Muscle layer of duodenum (tissue), 2 donors: ENCODE results near the gene PRTG.
"Not testable (repeated sequence)": the region's sequence is repeated elsewhere in the genome, so short reads cannot be mapped to it uniquely, and the experiment has no call there.

Experiments
- H3K27ac ChIP-seq: one replicate; pipeline ENCODE4 v1.7.0; 2013; ENCODE audit warnings: mild to moderate bottlenecking, low read length
- H3K27me3 ChIP-seq: one replicate; pipeline ENCODE4 v1.7.0; 2013; ENCODE audit warnings: low read depth, mild to moderate bottlenecking, control low read depth, low read length
- H3K36me3 ChIP-seq, 2 donors: one replicate each; pipeline ENCODE4 v1.7.0; 2013; ENCODE audit warnings: low read length in 2 of 2, control low read depth in 1 of 2, mild to moderate bottlenecking in 1 of 2; ENCODE audit not compliant: insufficient read depth in 2 of 2, control insufficient read depth in 1 of 2
- H3K4me1 ChIP-seq, 2 donors: one replicate each; pipeline ENCODE4 v1.7.0; 2013; ENCODE audit warnings: low read length in 2 of 2, mild to moderate bottlenecking in 2 of 2, control low read depth in 1 of 2, moderate library complexity in 1 of 2; ENCODE audit not compliant: insufficient read depth in 2 of 2, control insufficient read depth in 1 of 2
- H3K4me3 ChIP-seq, 2 donors: one replicate each; pipeline ENCODE4 v1.7.0; 2013; ENCODE audit warnings: low read length in 2 of 2, low read depth in 1 of 2, mild to moderate bottlenecking in 1 of 2
- H3K9me3 ChIP-seq, 2 donors: one replicate each; pipeline ENCODE4 v1.7.0; 2013; ENCODE audit warnings: low read length in 2 of 2, control low read depth in 1 of 2, mild to moderate bottlenecking in 1 of 2; ENCODE audit not compliant: control insufficient read depth in 1 of 2
- donor health status: healthy.

Gene PRTG

DNA sequence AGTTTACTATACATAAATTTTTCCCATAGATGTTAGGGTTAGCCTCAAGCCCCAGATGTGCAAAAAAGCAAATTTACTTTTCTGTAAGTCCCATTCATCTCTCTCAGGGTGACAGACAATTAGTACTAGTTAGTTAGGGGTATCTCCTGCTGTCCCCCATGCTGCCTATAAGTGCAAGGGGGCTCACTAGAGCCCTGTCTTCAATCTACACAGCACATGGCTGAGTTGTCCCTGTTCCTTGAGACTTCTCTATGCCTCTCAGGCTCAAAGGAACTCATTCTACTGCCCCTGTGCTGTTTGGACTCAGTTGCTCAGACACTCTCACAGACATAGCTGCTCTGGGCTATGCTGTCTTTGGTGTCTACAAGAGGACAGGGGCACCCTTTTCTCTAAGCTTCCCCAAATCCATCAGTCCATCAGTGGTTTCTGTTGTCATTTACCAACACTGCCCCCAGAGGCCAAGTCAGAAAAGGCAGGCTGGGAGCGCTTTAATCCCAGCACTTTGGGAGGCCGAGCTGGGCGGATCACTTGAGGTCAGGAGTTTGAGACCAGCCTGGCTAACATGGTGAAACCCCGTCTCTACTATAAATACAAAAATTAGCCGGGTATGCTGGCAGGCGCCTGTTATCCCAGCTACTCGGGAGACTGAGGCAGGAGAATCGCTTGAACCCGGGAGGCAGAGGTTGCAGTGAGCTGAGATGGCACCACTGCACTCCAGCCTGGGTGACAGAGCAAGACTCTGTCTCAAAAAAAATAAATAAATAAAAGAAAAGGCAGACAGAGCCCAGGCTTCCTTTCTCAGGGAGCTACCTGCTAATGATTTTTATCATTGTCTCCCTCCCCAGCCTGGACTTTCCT is 31.4 kb upstream of the PRTG start:
- Histone ChIP-seq H3K27ac (no peak overlapping the region), H3K36me3 (no peaks in the 10 kb centered on the region), H3K4me1 (no peaks in the 10 kb centered on the region), H3K27me3 (no peaks in the 10 kb centered on the region), H3K4me3 (no peak overlapping the region), H3K9me3 (no peaks in the 10 kb centered on the region)

DNA sequence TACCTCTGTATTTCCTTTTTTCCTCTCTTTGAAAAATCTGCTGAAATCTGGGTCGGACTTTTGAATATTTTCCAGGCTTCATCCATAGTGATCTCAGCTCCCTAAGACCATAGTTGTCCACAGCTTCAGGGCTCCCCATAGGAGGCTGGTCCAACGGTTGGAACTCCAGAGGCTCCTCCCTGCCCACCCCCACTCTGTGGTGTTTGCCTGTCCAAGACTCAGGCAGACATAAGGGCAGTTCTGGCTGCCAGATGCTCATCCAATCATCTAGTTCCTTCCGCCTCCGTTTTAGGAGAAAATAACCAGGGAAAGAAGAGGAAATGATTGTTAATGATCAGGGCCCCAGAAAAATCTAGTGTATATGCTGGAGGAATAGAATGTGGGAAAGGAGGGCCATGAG is 27.9 kb upstream of the PRTG start:
- no peaks in the 10 kb centered on the region for H3K27me3 ChIP-seq
- H3K4me3 ChIP-seq = no peak overlapping the region
- no peak overlapping the region for H3K27ac ChIP-seq

DNA sequence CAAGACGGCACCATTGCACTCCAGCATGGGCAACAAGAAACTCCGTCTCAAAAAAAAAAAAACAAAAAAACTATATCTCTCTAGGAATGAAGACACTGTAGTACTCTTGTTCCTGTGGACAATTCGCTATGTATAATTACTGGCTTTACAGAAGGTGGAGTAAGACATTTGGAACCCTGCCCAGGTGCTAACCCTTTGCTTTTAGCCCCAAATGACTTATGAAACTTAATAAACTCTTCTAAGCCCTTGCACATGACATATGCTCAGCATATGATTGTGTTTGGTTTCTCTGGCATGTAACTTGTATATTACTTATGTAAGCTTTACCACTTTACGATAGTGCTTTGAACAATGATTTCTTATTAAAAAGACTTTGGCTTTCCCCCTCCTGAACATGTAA is 27.3 kb upstream of the PRTG start:
- no peaks in the 10 kb centered on the region for H3K27me3 ChIP-seq
- H3K27ac ChIP-seq = no peak overlapping the region
- H3K4me3 ChIP-seq = no peak overlapping the region
- H3K9me3 ChIP-seq = no peaks in the 10 kb centered on the region
- H3K4me1 ChIP-seq = no peaks in the 10 kb centered on the region
- no peaks in the 10 kb centered on the region for H3K36me3 ChIP-seq

More for the DNA sequence above, 27.9 kb upstream of the PRTG start:
- H3K4me1 ChIP-seq = no peaks in the 10 kb centered on the region
- no peaks in the 10 kb centered on the region for H3K9me3 ChIP-seq
- no peaks in the 10 kb centered on the region for H3K36me3 ChIP-seq

DNA sequence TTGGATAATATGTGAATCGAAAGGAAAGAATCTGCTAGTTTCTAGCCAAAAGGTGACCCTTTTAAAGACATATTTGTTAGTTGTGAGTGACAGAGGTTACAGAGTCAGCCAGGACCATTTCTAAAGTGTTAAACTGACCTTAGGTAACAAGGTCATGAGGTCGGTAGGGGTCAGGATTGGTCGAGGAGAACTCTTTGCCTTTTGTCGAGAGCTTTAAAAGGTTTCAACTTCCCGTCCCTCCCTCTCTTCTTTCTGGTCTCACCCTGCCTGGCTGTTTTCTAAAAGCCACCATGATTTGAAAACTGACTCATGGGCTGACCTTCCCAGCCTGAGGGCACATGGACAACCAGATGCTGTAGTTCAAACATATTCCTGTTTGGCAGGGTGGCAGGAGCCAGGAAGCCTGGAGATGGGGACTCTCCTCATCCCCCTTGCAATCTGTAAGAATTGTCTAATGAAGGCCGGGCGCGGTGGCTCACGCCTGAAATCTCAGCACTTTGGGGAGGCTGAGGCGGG is 25.8 kb upstream of the PRTG start:
- H3K36me3 ChIP-seq = no peaks in the 10 kb centered on the region
- H3K27ac ChIP-seq = no peak overlapping the region
- H3K4me3 ChIP-seq = no peak overlapping the region
- no peaks in the 10 kb centered on the region for H3K4me1 ChIP-seq
- H3K9me3 ChIP-seq = no peaks in the 10 kb centered on the region
- H3K27me3 ChIP-seq = no peaks in the 10 kb centered on the region

DNA sequence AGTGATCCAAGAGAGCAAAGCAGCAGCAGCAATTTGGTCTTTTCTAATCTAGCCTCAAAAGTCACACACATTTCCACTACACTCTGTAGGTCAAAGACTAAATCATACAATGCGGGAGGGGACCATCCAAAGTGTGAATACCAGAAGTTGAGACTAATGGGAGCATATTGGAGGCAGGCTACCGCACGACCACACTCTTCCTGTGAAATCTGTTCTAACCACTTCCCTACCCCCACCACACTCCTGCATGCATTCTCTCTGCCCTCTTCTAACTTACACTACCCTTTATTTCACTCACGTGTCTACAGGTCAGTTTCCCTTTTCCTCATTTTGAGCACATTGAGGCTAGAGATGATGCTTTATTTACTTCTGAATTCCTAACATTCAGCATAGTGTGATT is 23.7 kb upstream of the PRTG start:
- H3K4me3 ChIP-seq = no peak overlapping the region
- no peaks in the 10 kb centered on the region for H3K27me3 ChIP-seq
- no peak overlapping the region for H3K27ac ChIP-seq
- no peaks in the 10 kb centered on the region for H3K4me1 ChIP-seq
- no peaks in the 10 kb centered on the region for H3K9me3 ChIP-seq
- no peaks in the 10 kb centered on the region for H3K36me3 ChIP-seq

DNA sequence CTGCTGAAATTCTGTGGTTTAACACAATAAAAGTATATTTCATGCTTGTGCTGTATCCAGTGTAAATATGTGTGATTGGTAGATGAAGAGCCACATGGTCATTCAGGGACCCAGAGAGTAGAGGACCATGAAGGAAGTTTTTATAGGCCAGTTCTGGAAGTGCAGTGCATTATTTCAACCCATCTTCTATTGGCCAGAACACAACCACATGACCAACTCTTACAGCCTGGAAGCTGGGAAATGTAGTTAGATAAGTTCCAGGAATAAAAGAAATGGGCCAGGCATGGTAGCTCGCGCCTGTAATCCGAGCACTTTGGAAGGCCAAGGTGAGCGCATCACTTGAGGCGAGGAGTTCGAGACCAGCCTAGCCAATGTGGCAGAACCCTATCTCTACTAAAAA is 21.4 kb upstream of the PRTG start:
- H3K4me1 ChIP-seq = no peaks in the 10 kb centered on the region
- no peaks in the 10 kb centered on the region for H3K27me3 ChIP-seq
- no peak overlapping the region for H3K4me3 ChIP-seq
- no peak overlapping the region for H3K27ac ChIP-seq
- no peaks in the 10 kb centered on the region for H3K36me3 ChIP-seq
- no peaks in the 10 kb centered on the region for H3K9me3 ChIP-seq

DNA sequence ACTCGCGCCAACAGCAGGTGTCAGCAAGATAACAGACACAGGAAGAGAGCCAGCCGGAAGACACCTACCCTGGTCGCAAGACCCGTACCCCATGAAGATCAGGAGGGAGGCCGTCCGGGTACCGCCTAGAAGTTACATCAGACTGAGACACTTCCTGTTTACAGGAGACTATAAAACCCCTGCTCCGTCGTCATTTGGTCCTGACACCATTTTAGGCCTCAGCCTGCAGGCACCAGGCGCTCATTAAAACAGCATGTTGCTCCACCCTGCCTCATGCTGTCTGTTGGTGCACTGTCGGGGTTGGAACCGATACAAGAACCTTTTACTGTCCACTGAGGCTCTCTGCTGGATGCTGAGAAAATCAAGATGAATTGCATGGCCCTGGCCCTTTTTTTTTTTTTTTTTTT is 15.6 kb upstream of the PRTG start:
- H3K36me3 ChIP-seq = no peaks in the 10 kb centered on the region
- H3K27me3 ChIP-seq = no peaks in the 10 kb centered on the region
- no peaks in the 10 kb centered on the region for H3K4me1 ChIP-seq
- no peak overlapping the region for H3K27ac ChIP-seq
- no peaks in the 10 kb centered on the region for H3K9me3 ChIP-seq
- no peak overlapping the region for H3K4me3 ChIP-seq

DNA sequence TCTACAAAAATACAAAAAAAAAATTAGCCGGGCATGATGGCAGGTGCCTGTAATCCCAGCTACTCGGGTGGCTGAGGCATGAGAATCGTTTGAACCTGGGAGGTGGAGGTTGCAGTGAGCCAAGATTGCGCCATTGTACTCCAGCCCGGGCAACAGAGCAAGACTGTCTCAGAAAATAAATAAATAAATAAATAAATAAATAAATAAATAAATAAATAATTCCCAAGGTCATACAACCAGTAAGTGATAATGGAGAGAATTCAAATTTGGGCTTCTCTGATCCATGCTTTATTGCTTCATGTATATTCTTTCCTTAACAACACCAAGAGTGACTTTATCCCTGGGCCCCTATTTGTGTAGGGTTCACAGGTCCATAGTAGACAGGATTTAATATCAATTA is 10.5 kb upstream of the PRTG start:
- not testable (repeated sequence) for H3K4me3 ChIP-seq, H3K36me3 ChIP-seq, H3K9me3 ChIP-seq, H3K4me1 ChIP-seq, H3K27me3 ChIP-seq, H3K27ac ChIP-seq

DNA sequence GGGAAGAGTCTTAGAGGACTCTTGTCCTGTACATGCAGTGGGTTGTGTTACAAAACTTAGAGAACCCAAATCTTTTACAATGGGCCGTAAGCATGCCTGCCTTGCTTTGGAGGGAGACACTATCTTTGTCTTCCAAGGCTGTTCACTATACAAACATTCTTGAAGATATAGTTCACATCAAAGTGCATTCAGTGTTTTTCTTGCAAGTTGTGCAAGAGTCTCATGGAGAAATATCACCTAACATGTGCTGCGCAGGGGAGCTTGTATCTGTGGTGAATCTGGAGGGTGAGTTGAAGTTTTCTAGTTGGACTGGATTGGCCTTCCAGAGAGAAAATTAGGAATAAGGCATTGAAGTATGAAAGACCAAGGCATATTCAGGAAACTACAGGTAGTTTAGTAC is 7.8 kb upstream of the PRTG start:
- Histone ChIP-seq H3K4me3 (no peak overlapping the region), H3K9me3 (no peaks in the 10 kb centered on the region), H3K27me3 (no peaks in the 10 kb centered on the region), H3K27ac (no peak overlapping the region), H3K36me3 (no peaks in the 10 kb centered on the region), H3K4me1 (no peaks in the 10 kb centered on the region)

DNA sequence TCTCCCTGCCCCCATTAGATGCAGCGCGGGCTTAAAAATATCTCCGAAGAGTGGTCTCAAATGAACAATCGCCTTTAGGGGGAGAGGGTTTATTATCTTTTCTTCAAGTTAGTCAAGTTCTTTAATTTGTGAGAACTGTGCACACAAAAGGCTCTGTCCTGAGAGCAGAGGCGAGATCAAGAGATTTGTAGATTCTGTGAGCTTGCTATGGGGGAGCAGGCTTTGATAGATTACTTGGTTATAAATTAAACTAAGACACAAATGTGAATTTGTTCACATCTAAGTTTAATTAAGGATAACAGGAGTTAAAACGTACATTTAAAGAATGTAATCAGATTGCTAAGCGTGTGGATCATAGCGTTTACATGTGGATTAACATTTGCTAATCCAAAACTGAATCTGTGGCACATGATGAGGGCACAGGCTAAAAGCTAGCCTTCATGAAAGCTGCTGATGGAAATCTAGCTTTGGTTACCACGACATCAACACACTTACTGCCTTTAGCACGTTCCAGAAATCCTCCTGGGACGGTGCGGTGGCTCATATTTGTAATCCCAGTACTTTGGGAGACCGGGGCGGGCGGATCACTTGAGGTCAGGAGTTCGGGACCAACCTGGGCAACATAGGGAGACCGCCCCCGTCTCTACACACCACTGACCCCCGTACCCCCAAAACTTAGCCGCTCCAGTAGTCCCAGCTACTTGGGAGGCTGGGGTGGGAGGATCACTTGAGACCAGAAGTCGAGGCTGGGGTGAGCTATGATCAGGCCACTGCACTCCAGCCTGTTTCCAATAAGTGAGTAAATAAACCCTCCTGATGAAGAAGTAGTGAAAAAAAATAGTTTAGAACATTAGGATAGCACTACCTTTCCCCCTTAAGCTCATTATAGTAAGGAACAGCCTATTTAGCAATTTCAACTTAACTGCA is 1.0 kb upstream of the PRTG start:
- Histone ChIP-seq H3K4me3 (peak overlapping the region; percentile 57 to 96), H3K27me3 (peaks cover 6% of the 10 kb centered on the region), H3K9me3 (no peaks in the 10 kb centered on the region), H3K36me3 (no peaks in the 10 kb centered on the region), H3K4me1 (no peaks in the 10 kb centered on the region), H3K27ac (no peak overlapping the region)

DNA sequence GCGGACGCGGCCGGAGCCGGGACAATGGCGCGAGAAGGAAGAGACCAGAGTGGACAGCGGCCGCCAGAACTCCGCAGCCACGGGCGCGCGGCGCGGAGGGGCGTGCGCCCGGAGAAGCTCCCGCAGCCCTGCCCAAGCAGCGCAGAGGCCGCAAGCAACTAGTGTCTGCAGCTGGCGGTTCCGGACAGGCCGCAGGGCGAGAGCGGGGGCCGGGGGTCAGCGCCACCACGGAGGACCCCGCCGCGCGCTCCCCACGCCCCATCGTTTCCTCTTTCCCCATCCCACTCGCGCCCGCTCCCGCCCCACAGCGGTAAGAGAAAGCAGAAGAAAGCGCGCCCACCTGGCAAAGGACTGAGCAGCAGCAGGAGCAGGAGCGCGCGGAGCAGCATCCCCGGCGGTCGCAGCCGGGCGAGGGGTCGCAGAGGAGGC is 440 bp downstream of the PRTG start:
- no peaks in the 10 kb centered on the region for H3K36me3 ChIP-seq
- H3K27ac ChIP-seq = no peak overlapping the region
- no peaks in the 10 kb centered on the region for H3K4me1 ChIP-seq
- H3K9me3 ChIP-seq = no peaks in the 10 kb centered on the region
- peaks cover 6% of the 10 kb centered on the region for H3K27me3 ChIP-seq
- peak overlapping the region; percentile 71 to 96 for H3K4me3 ChIP-seq
